SK-N-MC (cell line): ENCODE measurements around the gene CCER1.

ENCODE experiments used
- DNase-seq: peaks from one replicate; pipeline ENCODE4 v3.0.0-alpha.2; 2011; ENCODE audit warnings: low read depth, low spot score
- H3K27ac ChIP-seq: fragments of 200-600 bp; sonication (generic); 2 replicates; pipeline ENCODE4 v1.5.1; 2016; ENCODE audit warnings: mixed run types
- H3K36me3 ChIP-seq: fragments of 200-600 bp; sonication (generic); 2 replicates; pipeline ENCODE4 v1.6.1; 2017; ENCODE audit warnings: antibody characterized with exemption, low read length, mixed read lengths; ENCODE audit not compliant: insufficient read depth
- H3K4me3 ChIP-seq: fragments of 200-600 bp; sonication (generic); 2 replicates; pipeline ENCODE4 v1.5.1; 2016
- H3K9ac ChIP-seq: fragments of 200-600 bp; sonication (generic); 2 replicates; pipeline ENCODE4 v1.8.0; 2017; ENCODE audit warnings: mixed run types, mixed read lengths; ENCODE audit not compliant: insufficient read length
- H3K9me3 ChIP-seq: fragments of 200-600 bp; sonication (generic); 2 replicates; pipeline ENCODE4 v1.6.1; 2017; ENCODE audit warnings: low read depth, mild to moderate bottlenecking, antibody characterized with exemption, low read length, moderate library complexity, mixed read lengths
- EZH2 ChIP-seq: fragments of 200-600 bp; sonication (generic); IDR thresholded peaks from one replicate; pipeline ENCODE4 v1.6.1; 2017; ENCODE audit warnings: antibody characterized with exemption
- FOXP2 ChIP-seq: optimal IDR thresholded peaks from 2 replicates; pipeline ENCODE3; 2011; ENCODE audit warnings: mild to moderate bottlenecking, moderate library complexity; ENCODE audit not compliant: insufficient read depth; ENCODE audit errors: extremely low read length, control extremely low read depth
- POLR2AphosphoS5 ChIP-seq: IDR thresholded peaks from 2 replicates; pipeline ENCODE4 v1.6.1; 2012; ENCODE audit warnings: mild to moderate bottlenecking, low read depth, low read length, borderline replicate concordance

CCER1 gene

GRCh38 chr12:90959032-90959431 lies 4.1 kb upstream of the CCER1 start:
- DNase-seq: no peak
- TF ChIP-seq POLR2AphosphoS5 (no peak), FOXP2 (no peak), EZH2 (no peak)
- H3K4me3 ChIP-seq: no peak overlapping the region
- H3K9ac ChIP-seq: no peak overlapping the region
- H3K27ac ChIP-seq: no peak overlapping the region
- H3K36me3 ChIP-seq: no peaks in the 10 kb centered on the region
- no peaks in the 10 kb centered on the region for H3K9me3 ChIP-seq

DNA sequence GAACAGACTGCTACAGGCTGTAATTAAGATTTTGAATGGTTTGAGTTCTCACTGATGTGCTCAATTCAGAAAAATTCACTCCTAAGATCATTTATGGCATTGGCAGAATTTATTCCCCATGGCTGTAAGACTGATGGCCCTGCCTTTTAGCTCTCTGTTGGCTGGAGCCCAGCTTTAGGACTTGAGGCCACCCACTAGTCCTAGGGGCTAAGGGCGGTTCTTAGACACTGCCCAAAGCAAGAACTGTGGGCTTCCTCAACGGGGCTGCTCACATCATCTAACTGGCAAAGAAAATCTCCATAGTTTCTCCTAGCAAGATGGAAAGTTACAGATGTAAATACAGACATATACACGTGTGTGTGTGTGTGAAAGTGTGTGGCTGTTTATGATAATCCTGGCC lies 3.4 kb upstream of the CCER1 start:
- DNase-seq: no peak
- no peak overlapping the region for H3K9ac ChIP-seq
- H3K4me3 ChIP-seq: no peak overlapping the region
- no peaks in the 10 kb centered on the region for H3K36me3 ChIP-seq
- H3K27ac ChIP-seq: no peak overlapping the region
- no peaks in the 10 kb centered on the region for H3K9me3 ChIP-seq
- TF ChIP-seq EZH2 (no peak), POLR2AphosphoS5 (no peak), FOXP2 (no peak)

- Histone ChIP-seq H3K27ac (no peak overlapping the region), H3K36me3 (no peaks in the 10 kb centered on the region), H3K9ac (no peak overlapping the region), H3K9me3 (no peaks in the 10 kb centered on the region), H3K4me3 (no peak overlapping the region)
- no peak for DNase-seq
- TF ChIP-seq POLR2AphosphoS5 (no peak), EZH2 (no peak), FOXP2 (no peak)
Observed at GRCh38 chr12:90954428-90954827, 548 bp downstream of the CCER1 start.

GRCh38 chr12:90953956-90954421 lies 987 bp downstream of the CCER1 start:
- Histone ChIP-seq H3K9me3 (no peaks in the 10 kb centered on the region), H3K9ac (no peak overlapping the region), H3K4me3 (no peak overlapping the region), H3K36me3 (no peaks in the 10 kb centered on the region), H3K27ac (no peak overlapping the region)
- DNase-seq: no peak
- TF ChIP-seq EZH2 (no peak), POLR2AphosphoS5 (no peak), FOXP2 (no peak)

DNA sequence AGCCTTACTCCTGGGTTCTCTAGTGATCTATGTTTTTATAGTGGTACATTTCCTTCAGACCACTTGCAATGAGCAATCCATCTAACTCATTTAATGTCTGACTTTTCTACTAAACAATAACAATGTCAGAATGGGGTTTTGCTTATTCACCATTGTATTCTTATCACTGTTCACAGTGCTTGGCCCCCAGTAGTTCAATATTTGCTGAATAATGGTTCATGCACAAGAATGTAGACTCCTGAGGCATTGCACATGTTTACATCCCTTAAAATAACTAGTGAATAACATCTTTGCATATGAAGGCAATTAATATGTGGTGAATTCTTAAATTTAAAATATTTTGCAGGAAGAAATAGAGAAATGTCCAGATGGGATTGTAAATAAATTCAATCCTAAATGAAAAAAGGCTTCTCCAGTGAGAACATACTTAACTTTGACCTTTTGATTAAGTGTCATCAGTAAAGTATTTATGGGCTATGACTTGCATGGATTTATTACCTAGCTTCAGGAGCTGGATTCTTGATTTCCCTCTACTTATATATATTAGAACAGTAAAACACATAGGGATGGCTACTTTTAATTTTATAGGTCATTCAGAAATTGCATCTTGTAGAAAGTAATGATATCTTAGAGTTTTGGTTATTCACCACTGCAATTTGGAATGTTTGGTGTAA lies 3.4 kb downstream of the CCER1 start:
- H3K4me3 ChIP-seq: no peak overlapping the region
- H3K36me3 ChIP-seq: no peaks in the 10 kb centered on the region
- H3K9me3 ChIP-seq: no peaks in the 10 kb centered on the region
- TF ChIP-seq FOXP2: no peak
- no peak for TF ChIP-seq EZH2
- TF ChIP-seq POLR2AphosphoS5: no peak
- no peak overlapping the region for H3K9ac ChIP-seq
- no peak overlapping the region for H3K27ac ChIP-seq
- DNase-seq: no peak

GRCh38 chr12:90947869-90948268 lies 7.1 kb downstream of the CCER1 start:
- H3K36me3 ChIP-seq: no peaks in the 10 kb centered on the region
- TF ChIP-seq FOXP2 (no peak), POLR2AphosphoS5 (no peak), EZH2 (no peak)
- H3K27ac ChIP-seq: no peak overlapping the region
- H3K4me3 ChIP-seq: no peak overlapping the region
- H3K9me3 ChIP-seq: no peaks in the 10 kb centered on the region
- no peak for DNase-seq
- no peak overlapping the region for H3K9ac ChIP-seq

DNA sequence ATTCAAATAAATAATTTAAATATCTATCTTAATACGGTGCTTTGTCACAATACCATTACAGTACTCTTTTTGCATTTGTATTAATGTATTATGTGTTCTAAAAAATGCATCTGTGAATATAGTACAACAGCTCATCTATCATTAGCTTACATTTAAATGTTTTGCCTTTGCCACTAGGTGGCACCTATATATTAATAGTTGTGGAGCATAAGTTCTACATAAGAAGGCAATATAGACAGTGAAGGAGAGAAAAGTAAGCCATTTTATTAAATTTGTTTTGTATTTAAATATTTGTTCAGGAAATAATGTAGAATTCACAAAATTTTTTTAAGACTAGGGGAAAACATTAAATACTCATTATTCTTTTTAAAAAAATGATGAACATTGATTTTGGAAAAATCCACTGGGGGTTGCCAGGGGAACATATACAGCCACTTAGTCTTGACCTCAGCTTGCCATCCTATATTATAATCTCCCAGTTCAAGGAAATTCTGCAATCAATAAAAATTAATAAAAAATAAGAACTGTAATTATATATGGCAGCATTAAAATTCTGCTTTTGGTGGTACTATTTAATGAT lies 9.8 kb downstream of the CCER1 start:
- Histone ChIP-seq H3K4me3 (no peak overlapping the region), H3K27ac (no peak overlapping the region), H3K9ac (no peak overlapping the region), H3K36me3 (no peaks in the 10 kb centered on the region), H3K9me3 (no peaks in the 10 kb centered on the region)
- no peak for DNase-seq
- TF ChIP-seq POLR2AphosphoS5: no peak
- no peak for TF ChIP-seq EZH2
- TF ChIP-seq FOXP2: no peak

DNA sequence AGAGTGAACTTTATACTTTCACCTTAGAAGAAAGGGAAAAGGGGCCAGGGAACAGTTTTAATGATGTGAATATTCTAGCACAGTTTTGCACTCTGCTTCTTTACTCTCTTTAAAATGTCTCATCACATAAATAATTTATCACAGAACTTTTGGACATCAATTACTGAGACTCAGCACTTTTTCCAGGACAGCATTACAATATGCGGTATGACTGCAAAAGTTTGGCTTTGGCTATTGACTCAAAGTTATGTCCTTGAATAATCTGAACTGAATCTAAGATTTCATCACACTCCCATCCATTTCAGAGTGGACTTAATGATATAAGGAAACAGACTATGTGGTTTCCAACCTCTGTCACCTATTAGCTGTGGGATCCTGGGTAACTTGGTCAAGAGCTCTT lies 11.7 kb downstream of the CCER1 start:
- TF ChIP-seq POLR2AphosphoS5 (no peak), EZH2 (no peak), FOXP2 (no peak)
- H3K4me3 ChIP-seq: no peak overlapping the region

More for the DNA sequence above, 11.7 kb downstream of the CCER1 start:
- H3K36me3 ChIP-seq: no peaks in the 10 kb centered on the region
- H3K9ac ChIP-seq: no peak overlapping the region
- no peaks in the 10 kb centered on the region for H3K9me3 ChIP-seq
- no peak overlapping the region for H3K27ac ChIP-seq
- DNase-seq: no peak
